Measurements from ENCODE around the gene EXOSC3.

- TF ChIP-seq POLR2A (IDR thresholded peaks at IDR 0.05; ENCODE audit: low read length) (peak; percentile 55), GATA1 (IDR thresholded peaks at IDR 0.05; ENCODE audit: low read depth, low read length) (no peak)
Measured at GRCh38 chr9:37753489-37754190, 31.2 kb downstream of the EXOSC3 start, which contains the start of gene TRMT10B.

Data from erythroblast (primary cell).